ENCODE results near the gene IQGAP1. TPM values are rescaled to one million over a fixed set of nuclear protein-coding genes. Genes with fewer than 3 reads are reported as not detected.

Gene IQGAP1
- total and polyA plus RNA-seq, 2 of the 4 experiments (the other 2 are of a cell fraction) = 87.5 to 207 TPM

DNA sequence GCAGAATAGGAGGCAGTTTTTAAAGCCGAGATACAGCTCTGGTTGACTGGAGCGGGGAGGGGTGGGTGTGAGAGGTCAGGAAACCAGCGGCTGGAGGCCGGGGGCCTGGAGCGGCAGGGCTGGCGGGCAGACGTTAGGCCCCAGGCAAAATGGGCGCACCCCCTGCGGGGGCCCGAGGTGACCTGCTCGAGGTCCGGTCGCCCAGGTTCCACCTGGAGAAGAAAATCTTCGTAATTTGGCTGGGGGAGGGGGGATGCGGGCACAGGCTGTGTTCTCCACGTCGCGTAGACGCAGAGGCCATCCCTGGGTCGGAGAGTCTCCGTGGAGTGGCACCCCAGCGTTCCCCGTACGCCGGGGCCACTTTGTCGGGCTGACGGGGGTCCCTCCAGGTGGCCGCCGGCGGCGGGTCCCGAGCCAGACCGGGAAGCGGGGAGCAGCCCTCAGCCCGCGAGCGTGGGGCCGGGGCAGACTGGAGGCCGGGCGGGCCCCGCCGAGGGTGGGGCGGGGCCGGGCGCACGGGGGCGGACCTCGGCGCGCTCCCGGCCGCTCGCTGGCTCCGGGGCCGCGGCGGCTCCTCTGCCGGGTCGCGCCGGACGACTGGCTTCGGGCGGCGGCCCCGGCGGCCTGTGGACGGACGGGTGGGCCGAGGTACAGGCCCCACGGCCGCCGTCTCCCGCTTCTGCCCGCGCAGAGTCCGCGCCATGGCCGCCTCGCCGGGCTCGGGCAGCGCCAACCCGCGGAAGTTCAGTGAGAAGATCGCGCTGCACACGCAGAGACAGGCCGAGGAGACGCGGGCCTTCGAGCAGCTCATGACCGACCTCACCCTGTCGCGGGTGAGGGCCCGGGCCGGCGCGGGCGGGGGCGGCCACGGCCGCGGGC is 141.6 kb downstream of the IQGAP1 start, which contains the start of gene CRTC3:
CRTC3 (plus strand) TSS at position 553 of the 879 bp plus-strand sequence; CDS start at position 702, 149 bp downstream.
- peak within 1 kb of the TSS; percentile 14 for H3K56ac ChIP-seq (ENCODE audit: extremely low read depth, insufficient read depth, low read length)
- H3K9me3 ChIP-seq (ENCODE audit: control insufficient read depth, insufficient read depth, low read length) = no peaks in the 10 kb centered on the region
- H3K79me1 ChIP-seq (ENCODE audit: low read depth in 1 of 2, low read length in 2 of 2) = peaks cover 4 to 45% of the 10 kb centered on the region in 2 experiments
- H2AK5ac ChIP-seq (ENCODE audit: low read depth, low read length) = peak within 1 kb of the TSS; percentile 27
- H3K36me3 ChIP-seq (ENCODE audit: control insufficient read depth, insufficient read depth, low read length) = no peaks in the 10 kb centered on the region
- dilution Hi-C loops (cut with HindIII; ENCODE audit: low sequenced_read_pairs, unreplicated experiment) = no loop called here
- TF ChIP-seq MXI1 (IDR thresholded peaks at IDR 0.05; ENCODE audit: borderline replicate concordance, low read depth, low read length) = 0 out of 2 replicates have a peak, but pooled peaks have one; percentile 33
- TF ChIP-seq, protein P1, sequence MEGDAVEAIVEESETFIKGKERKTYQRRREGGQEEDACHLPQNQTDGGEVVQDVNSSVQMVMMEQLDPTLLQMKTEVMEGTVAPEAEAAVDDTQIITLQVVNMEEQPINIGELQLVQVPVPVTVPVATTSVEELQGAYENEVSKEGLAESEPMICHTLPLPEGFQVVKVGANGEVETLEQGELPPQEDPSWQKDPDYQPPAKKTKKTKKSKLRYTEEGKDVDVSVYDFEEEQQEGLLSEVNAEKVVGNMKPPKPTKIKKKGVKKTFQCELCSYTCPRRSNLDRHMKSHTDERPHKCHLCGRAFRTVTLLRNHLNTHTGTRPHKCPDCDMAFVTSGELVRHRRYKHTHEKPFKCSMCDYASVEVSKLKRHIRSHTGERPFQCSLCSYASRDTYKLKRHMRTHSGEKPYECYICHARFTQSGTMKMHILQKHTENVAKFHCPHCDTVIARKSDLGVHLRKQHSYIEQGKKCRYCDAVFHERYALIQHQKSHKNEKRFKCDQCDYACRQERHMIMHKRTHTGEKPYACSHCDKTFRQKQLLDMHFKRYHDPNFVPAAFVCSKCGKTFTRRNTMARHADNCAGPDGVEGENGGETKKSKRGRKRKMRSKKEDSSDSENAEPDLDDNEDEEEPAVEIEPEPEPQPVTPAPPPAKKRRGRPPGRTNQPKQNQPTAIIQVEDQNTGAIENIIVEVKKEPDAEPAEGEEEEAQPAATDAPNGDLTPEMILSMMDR (conservative IDR thresholded peaks at IDR 0.05; ENCODE audit: low read depth, low read length) = peak; percentile 23; the same call in 1 of the 2 replicates
- no peak; the same call in 1 of the 2 replicates for TF ChIP-seq MAZ (IDR thresholded peaks at IDR 0.05; ENCODE audit: borderline replicate concordance, low read depth, low read length)
- TF ChIP-seq, protein P2, sequence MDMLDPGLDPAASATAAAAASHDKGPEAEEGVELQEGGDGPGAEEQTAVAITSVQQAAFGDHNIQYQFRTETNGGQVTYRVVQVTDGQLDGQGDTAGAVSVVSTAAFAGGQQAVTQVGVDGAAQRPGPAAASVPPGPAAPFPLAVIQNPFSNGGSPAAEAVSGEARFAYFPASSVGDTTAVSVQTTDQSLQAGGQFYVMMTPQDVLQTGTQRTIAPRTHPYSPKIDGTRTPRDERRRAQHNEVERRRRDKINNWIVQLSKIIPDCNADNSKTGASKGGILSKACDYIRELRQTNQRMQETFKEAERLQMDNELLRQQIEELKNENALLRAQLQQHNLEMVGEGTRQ (IDR thresholded peaks at IDR 0.05; ENCODE audit: low read depth, low read length) = no peak
- no peak for TF ChIP-seq CEBPB (IDR thresholded peaks at IDR 0.05; ENCODE audit: low read depth, low read length)
- TF ChIP-seq FOS (IDR thresholded peaks at IDR 0.05; ENCODE audit: low read depth, low read length) = no peak
- peak; percentile 66; the same call in 1 of the 2 replicates for TF ChIP-seq POLR2A (IDR thresholded peaks at IDR 0.05; ENCODE audit: low read depth, low read length)
- no peaks in the 10 kb centered on the region for H3K27me3 ChIP-seq (ENCODE audit: control insufficient read depth, insufficient read depth, low read length)
- H3K4me2 ChIP-seq (ENCODE audit: low read depth, low read length) = peak within 1 kb of the TSS; percentile 90
- in situ Hi-C loops (cut with MboI; ENCODE audit: low sequenced_read_pairs) = no loop called here
- H3K4ac ChIP-seq (ENCODE audit: low read depth, low read length) = peak within 1 kb of the TSS; percentile 89
- H3K18ac ChIP-seq (ENCODE audit: low read depth, low read length) = peak within 1 kb of the TSS; percentile 76; the same call in 1 of the 2 replicates
- POLR2A ChIA-PET (ENCODE audit: unreplicated experiment) = interaction anchor here (0.6 kb wide), 1 partner anchor 600 kb away, joined by 17 read pairs; no protein-coding TSS in a partner anchor
- DNase-seq (peak; percentile 48), ATAC-seq (ENCODE audit: low read depth) (peak; percentile 96)
- peaks cover 6% of the 10 kb centered on the region for H3K9me1 ChIP-seq (ENCODE audit: insufficient read depth, low read length)
- H2AFZ ChIP-seq (replicated peaks; ENCODE audit: low read length, poor library complexity) = peak within 1 kb of the TSS; percentile 99
- 8% methylated on average over 49 of the region's 104 CpGs; no CpG with 5 or more reads in 1 of the 2 experiments for WGBS, 2 experiments (ENCODE audit: extremely low coverage in 2 of 2, insufficient read length in 1 of 2)
- no peak within 1 kb of the TSS for H2BK20ac ChIP-seq (ENCODE audit: low read depth, low read length)
- peak within 1 kb of the TSS; percentile 87 for H3K9ac ChIP-seq (ENCODE audit: low read depth, low read length)
- H4K20me1 ChIP-seq (ENCODE audit: insufficient read depth, low read length) = peaks cover 37% of the 10 kb centered on the region
- intact Hi-C loops (cut with micrococcal nuclease) = loop anchor here (2.0 kb wide), 1 partner anchor 17 kb away; no protein-coding TSS in a partner anchor
- H3K27ac ChIP-seq (ENCODE audit: insufficient read depth, low read length) = peak within 1 kb of the TSS; percentile 94
- CTCF ChIA-PET = interaction anchor here (0.6 kb wide), 1 partner anchor 86 kb away, joined by 3 read pairs; no protein-coding TSS in a partner anchor
- no peak within 1 kb of the TSS for H2BK15ac ChIP-seq (ENCODE audit: low read depth, low read length)
- H4K8ac ChIP-seq (ENCODE audit: low read depth in 2 of 2, low read length in 2 of 2) = peak within 1 kb of the TSS; percentile 56 to 90
- H4K91ac ChIP-seq (ENCODE audit: insufficient read depth, low read depth, low read length) = peak within 1 kb of the TSS; percentile 63
- peak within 1 kb of the TSS; percentile 71 for H2BK120ac ChIP-seq (ENCODE audit: low read depth, low read length)
- no TSS peak for BruUV-seq (replicated peaks)
- peak within 1 kb of the TSS; percentile 74 for H3K23ac ChIP-seq (ENCODE audit: low read depth, low read length)
- H2AK9ac ChIP-seq (replicated peaks; ENCODE audit: low read depth, low read length, poor library complexity) = peak within 1 kb of the TSS; percentile 88
- peak within 1 kb of the TSS; percentile 91 for H2BK5ac ChIP-seq (ENCODE audit: low read depth, low read length, poor library complexity, severe bottlenecking)
- H4K5ac ChIP-seq (ENCODE audit: low read depth, low read length) = peak within 1 kb of the TSS; percentile 71
- H3K4me3 ChIP-seq (ENCODE audit: insufficient read depth, low read depth, low read length) = peak within 1 kb of the TSS; percentile 92
- peaks cover 11% of the 10 kb centered on the region for H3K4me1 ChIP-seq (ENCODE audit: control insufficient read depth, insufficient read depth, low read length)
- H3K14ac ChIP-seq (replicated peaks; ENCODE audit: low read depth, low read length) = peak within 1 kb of the TSS; percentile 85
